GM23248 (cell line): ENCODE results near the gene TP63. TPM values are rescaled to one million over a fixed set of nuclear protein-coding genes. Genes with fewer than 3 reads are reported as not detected.
A peak's percentile ranks its signal among the peaks of the same experiment; 100 is the strongest.

Experiments
- DNase-seq: peaks from one replicate; pipeline ENCODE4 v3.0.0-alpha.2; 2015
- H2AFZ ChIP-seq: fragments of 200-600 bp; sonication (generic); 2 replicates; pipeline ENCODE4 v1.6.1; 2016; ENCODE audit warnings: antibody characterized with exemption
- H3F3A ChIP-seq: fragments of 200-600 bp; sonication (generic); 2 replicates; pipeline ENCODE4 v1.6.1; 2016; ENCODE audit warnings: mild to moderate bottlenecking, antibody characterized with exemption, mixed run types; ENCODE audit not compliant: insufficient read depth
- H3K27ac ChIP-seq: fragments of 200-600 bp; sonication (generic); 2 replicates; pipeline ENCODE4 v1.5.1; 2016; ENCODE audit warnings: mild to moderate bottlenecking
- H3K27me3 ChIP-seq: fragments of 200-600 bp; sonication (generic); replicated peaks from 2 replicates; pipeline ENCODE4 v1.6.1; 2016; ENCODE audit warnings: mild to moderate bottlenecking; ENCODE audit not compliant: insufficient read depth
- H3K36me3 ChIP-seq: fragments of 200-600 bp; sonication (generic); 2 replicates; pipeline ENCODE4 v1.6.1; 2016; ENCODE audit warnings: low read depth, mild to moderate bottlenecking
- H3K4me1 ChIP-seq: fragments of 200-600 bp; sonication (generic); 2 replicates; pipeline ENCODE4 v1.6.1; 2016; ENCODE audit warnings: mild to moderate bottlenecking; ENCODE audit not compliant: insufficient read depth
- H3K4me2 ChIP-seq: fragments of 200-600 bp; sonication (generic); one replicate; pipeline ENCODE4 v1.6.1; 2016; ENCODE audit warnings: mild to moderate bottlenecking; ENCODE audit not compliant: unreplicated experiment
- H3K4me3 ChIP-seq: fragments of 200-600 bp; sonication (generic); 2 replicates; pipeline ENCODE4 v1.5.1; 2016; ENCODE audit warnings: mild to moderate bottlenecking
- H3K79me2 ChIP-seq: fragments of 200-600 bp; sonication (generic); 2 replicates; pipeline ENCODE4 v1.6.1; 2016; ENCODE audit warnings: mild to moderate bottlenecking; ENCODE audit not compliant: insufficient read depth
- H3K9ac ChIP-seq: fragments of 200-600 bp; sonication (generic); 2 replicates; pipeline ENCODE4 v1.6.1; 2016; ENCODE audit warnings: mild to moderate bottlenecking
- H3K9me2 ChIP-seq: fragments of 200-600 bp; sonication (generic); 2 replicates; pipeline ENCODE4 v1.6.1; 2016; ENCODE audit warnings: mixed run types, mild to moderate bottlenecking, moderate library complexity; ENCODE audit not compliant: insufficient read depth
- H3K9me3 ChIP-seq: fragments of 200-600 bp; sonication (generic); one replicate; pipeline ENCODE4 v1.6.1; 2017; ENCODE audit warnings: low read depth
- H4K20me1 ChIP-seq: fragments of 200-600 bp; sonication (generic); 2 replicates; pipeline ENCODE4 v1.6.0; 2016; ENCODE audit not compliant: insufficient read depth
- EZH2 ChIP-seq: fragments of 200-600 bp; sonication (generic); IDR thresholded peaks from 2 replicates; pipeline ENCODE4 v1.6.1; 2018; ENCODE audit warnings: antibody characterized with exemption, mild to moderate bottlenecking; ENCODE audit not compliant: insufficient read depth, poor library complexity, severe bottlenecking
- EZH2phosphoT487 ChIP-seq: fragments of 200-600 bp; sonication (generic); IDR thresholded peaks from 2 replicates; pipeline ENCODE4 v1.6.1; 2018; ENCODE audit warnings: antibody characterized with exemption, moderate library complexity, mild to moderate bottlenecking, low read depth; ENCODE audit not compliant: insufficient read depth
- WGBS, 2 experiments: methylation state at CpG; one replicate each; pipeline ENCODE4 v1.1.6; 2015 to 2017; ENCODE audit warnings: low lambda C conversion rate in 2 of 2, low coverage in 1 of 2; ENCODE audit errors: missing lambda C conversion rate in 2 of 2; 5-methylcytosine and 5-hydroxymethylcytosine counted together
- in situ Hi-C: fragments of 300-500 bp; cut with MboI; formaldehyde crosslinking; loops from 2 replicates; pipeline ENCODE4 v1.15.0; 2020
- polyA plus RNA-seq: library from polyadenylated mRNA; unstranded; fragments of >200 nt; fragmentation: Nextera tagmentation; extraction: Ambion mirVana; gene quantifications from 2 replicates; pipeline ENCODE4 v1.2.1, GENCODE V29; 2016
- total RNA-seq: library from RNA; depleted of rRNA; stranded (reverse); fragments of >200 nt; shearing (Covaris generic); gene quantifications from 2 replicates; pipeline ENCODE4 v1.2.3, GENCODE V29; 2014

The TP63 gene
- total and polyA plus RNA-seq, 2 experiments from 2014 or later: not detected

- H4K20me1 ChIP-seq: no peaks in the 10 kb centered on the region
- peaks cover 10% of the 10 kb centered on the region for H3F3A ChIP-seq
- in situ Hi-C loops: no loop called here
- TF ChIP-seq EZH2: no peak
- TF ChIP-seq EZH2phosphoT487: no peak
- H2AFZ ChIP-seq: no peak overlapping the region
- DNase-seq: no peak
- no peaks in the 10 kb centered on the region for H3K9me3 ChIP-seq
- H3K79me2 ChIP-seq: no peaks in the 10 kb centered on the region
- no peak overlapping the region for H3K27ac ChIP-seq
- H3K4me3 ChIP-seq: no peak overlapping the region
- H3K9ac ChIP-seq: no peak overlapping the region
- 82 to 85% methylated on average over 19 of the region's 19 CpGs for WGBS, 2 experiments
- peaks cover 15% of the 10 kb centered on the region for H3K4me1 ChIP-seq
- no peak overlapping the region for H3K4me2 ChIP-seq
- H3K27me3 ChIP-seq: no peaks in the 10 kb centered on the region
- H3K9me2 ChIP-seq: no peaks in the 10 kb centered on the region
- no peaks in the 10 kb centered on the region for H3K36me3 ChIP-seq
These were observed 211.8 kb downstream of the TP63 start for GRCh38 chr3:189842681-189843602.

- H3K9me2 ChIP-seq: no peaks in the 10 kb centered on the region
- in situ Hi-C loops: no loop called here
- no peaks in the 10 kb centered on the region for H3K36me3 ChIP-seq
- no peaks in the 10 kb centered on the region for H4K20me1 ChIP-seq
- H3K27ac ChIP-seq: no peak overlapping the region
- TF ChIP-seq EZH2 (no peak), EZH2phosphoT487 (no peak)
- H3K9me3 ChIP-seq: no peaks in the 10 kb centered on the region
- peaks cover 26% of the 10 kb centered on the region for H3K4me1 ChIP-seq
- H3K4me2 ChIP-seq: no peak overlapping the region
- WGBS, 2 experiments: 48 to 49% methylated on average over 3 of the region's 3 CpGs
- no peak overlapping the region for H3K4me3 ChIP-seq
- DNase-seq: no peak
- no peak overlapping the region for H2AFZ ChIP-seq
- H3K27me3 ChIP-seq: no peaks in the 10 kb centered on the region
- H3K9ac ChIP-seq: no peak overlapping the region
- H3K79me2 ChIP-seq: no peaks in the 10 kb centered on the region
- H3F3A ChIP-seq: peaks cover 5% of the 10 kb centered on the region
These were observed 213.9 kb downstream of the TP63 start for GRCh38 chr3:189845069-189845468.

GRCh38 chr3:189848395-189849040, 217.3 kb downstream of the TP63 start:
- Histone ChIP-seq H3K4me1 (0 out of 2 replicates have a peak, but pooled peaks cover 16% of the 10 kb centered on the region), H2AFZ (no peak overlapping the region), H3F3A (no peaks in the 10 kb centered on the region; the same call in 1 of the 2 replicates), H3K36me3 (no peaks in the 10 kb centered on the region), H3K27me3 (no peaks in the 10 kb centered on the region), H4K20me1 (no peaks in the 10 kb centered on the region), H3K27ac (no peak overlapping the region), H3K9me3 (no peaks in the 10 kb centered on the region), H3K9me2 (no peaks in the 10 kb centered on the region), H3K79me2 (no peaks in the 10 kb centered on the region), H3K4me3 (no peak overlapping the region), H3K4me2 (no peak overlapping the region), H3K9ac (no peak overlapping the region)
- in situ Hi-C loops: no loop called here
- WGBS, 2 experiments: 66 to 82% methylated on average over 1 of the region's 1 CpG
- TF ChIP-seq EZH2 (no peak), EZH2phosphoT487 (no peak)
- DNase-seq: peak; percentile 39

GRCh38 chr3:189849262-189849661, 218.1 kb downstream of the TP63 start:
- TF ChIP-seq EZH2 (no peak), EZH2phosphoT487 (no peak)
- peak; percentile 44 for DNase-seq
- no peaks in the 10 kb centered on the region for H3K36me3 ChIP-seq
- H3K79me2 ChIP-seq: no peaks in the 10 kb centered on the region
- H4K20me1 ChIP-seq: no peaks in the 10 kb centered on the region
- WGBS, 2 experiments: 5 to 14% methylated on average over 2 of the region's 2 CpGs
- H3K4me1 ChIP-seq: 0 out of 2 replicates have a peak, but pooled peaks cover 16% of the 10 kb centered on the region
- no peak overlapping the region for H3K4me3 ChIP-seq
- no peak overlapping the region for H3K9ac ChIP-seq
- in situ Hi-C loops: no loop called here
- no peaks in the 10 kb centered on the region for H3K27me3 ChIP-seq
- H3K4me2 ChIP-seq: no peak overlapping the region
- H3F3A ChIP-seq: no peaks in the 10 kb centered on the region; the same call in 1 of the 2 replicates
- no peaks in the 10 kb centered on the region for H3K9me3 ChIP-seq
- H2AFZ ChIP-seq: no peak overlapping the region
- no peak overlapping the region for H3K27ac ChIP-seq
- no peaks in the 10 kb centered on the region for H3K9me2 ChIP-seq
